Heart right ventricle (tissue), 16 donors: Measurements from ENCODE around the gene RIN3. TPM values are rescaled to one million over a fixed set of nuclear protein-coding genes. Genes with fewer than 3 reads are reported as not detected.

ENCODE experiments used
- ATAC-seq, 8 donors: fragments of 200-7000 bp; cut with Tn5 transposase; one replicate each; pipeline ENCODE4 v1.9.1; 2020; ENCODE audit warnings: mild to moderate bottlenecking in 8 of 8, moderate library complexity in 8 of 8, moderate number of reproducible peaks in 1 of 8
- DNase-seq, 2 donors: peaks; one replicate each; pipeline ENCODE4 v3.0.0-alpha.2; 2020
- H3K27ac ChIP-seq, 10 donors: fragments of 200-600 bp; sonication (generic) in 2 of 10; one replicate each; pipeline versions ENCODE4 v1.5.0 to v1.8.0; 2020 to 2022; ENCODE audit warnings: mild to moderate bottlenecking in 3 of 10
- H3K27me3 ChIP-seq, 7 donors: fragments of 200-600 bp; one replicate each; pipeline ENCODE4 v1.8.0; 2021 to 2022; ENCODE audit warnings: mild to moderate bottlenecking in 2 of 7
- H3K36me3 ChIP-seq, 9 donors: fragments of 200-600 bp; sonication (generic) in 1 of 9; one replicate each; pipeline versions ENCODE4 v1.5.0 to v1.8.0; 2020 to 2022; ENCODE audit warnings: mild to moderate bottlenecking in 2 of 9
- H3K4me1 ChIP-seq, 9 donors: fragments of 200-600 bp; sonication (generic) in 1 of 9; one replicate each; pipeline versions ENCODE4 v1.5.0 to v1.8.0; 2020 to 2022; ENCODE audit warnings: mild to moderate bottlenecking in 4 of 9
- H3K4me3 ChIP-seq, 10 donors: fragments of 200-600 bp; sonication (generic) in 2 of 10; one replicate each; pipeline versions ENCODE4 v1.5.0 to v1.8.0; 2020 to 2022; ENCODE audit warnings: mild to moderate bottlenecking in 7 of 10, moderate library complexity in 2 of 10
- H3K9me3 ChIP-seq, 11 donors: fragments of 200-600 bp in 10 of 11; sonication (generic) in 2 of 11; one replicate each; pipeline versions ENCODE4 v1.5.0 to v1.8.0; 2013 to 2022; ENCODE audit warnings: mild to moderate bottlenecking in 2 of 11, control low read depth in 1 of 11, moderate library complexity in 1 of 11
- WGBS, 2 donors: extraction: QIAGEN DNeasy Blood & Tissue Kit; methylation state at CpG; one replicate each; pipeline ENCODE4 v1.1.7; 2013; ENCODE audit warnings: inconsistent platforms in 1 of 2; 5-methylcytosine and 5-hydroxymethylcytosine counted together
- intact Hi-C, 10 donors: fragments of 100-400 bp; cut with DNase I; formaldehyde crosslinking; loops; one replicate each; pipeline versions ENCODE4 v1.11.1 to v1.14.2; 2022
- polyA plus RNA-seq, 2 donors: library from polyadenylated mRNA; stranded (reverse); fragments of 200-250 nt; gene quantifications; one replicate each; pipeline ENCODE4 v1.2.3, GENCODE V29; 2013
- total RNA-seq, 10 donors: library from RNA; stranded (reverse); fragmentation: NEBNext Ultra II Directional in 3 of 10; extraction: Animal tissue kit (Norgen Biotek cat#: 25700) in 3 of 10; gene quantifications; one replicate each; pipeline versions ENCODE4 v1.2.1 to v1.2.4, GENCODE V29; 2021 to 2023
- TF ChIP-seq, protein P1 (sequence below), 9 donors: fragments of 200-600 bp; sonication (generic) in 2 of 9; IDR thresholded peaks; one replicate each; pipeline versions ENCODE4 v1.5.0 to v1.8.0; 2021 to 2022; ENCODE audit warnings: antibody characterized with exemption in 9 of 9, mild to moderate bottlenecking in 5 of 9, moderate library complexity in 1 of 9
- donor health status: Arrhythmogenic right ventricular cardiomyopathy.
- donor health status: ischemic (EF 13 %, LVEDD 7.1; RV severe dilation, severe dysfunction).
- donor health status: healthy with polysubstance abuse.
- donor health status: DM: no; HTN: yes; CAD: no.
- donor health status: DM: no; HTN: no; CAD: no.
- donor health status: ischemic (EF 25% LVEDD 6.9; RV normal size, moderate dysfunction).
- donor health status: ischemic (EF 25% LVEDD 5.7; RV mildly dilated, moderate dysfunction).
- donor health status: healthy.
- donor health status: DM: yes; HTN: yes; CAD: no.
- donor health status: Ischemic cardiomyopathy.
- donor health status: ischemic (EF 35%, LVEDD 5.7; RV mildly dilated, moderate dysfunction).
- donor health status: nonischemic (EF 11% LVEDD 7.7; RV severe dilation, severe dysfunction).
- donor health status: DM: yes; HTN: yes; CAD: no.
- donor health status: PGD.
- donor health status: ischemic (EF 29% LVEDD 5.4; RV normal size, mild dysfunction).
- donor health status: nonischemic (EF 23%, LVEDD 6.1; RV moderate dilation, normal function).

Gene RIN3
- total and polyA plus RNA-seq, 12 donors = 7.2 to 24.0 (median 12.2) TPM

DNA sequence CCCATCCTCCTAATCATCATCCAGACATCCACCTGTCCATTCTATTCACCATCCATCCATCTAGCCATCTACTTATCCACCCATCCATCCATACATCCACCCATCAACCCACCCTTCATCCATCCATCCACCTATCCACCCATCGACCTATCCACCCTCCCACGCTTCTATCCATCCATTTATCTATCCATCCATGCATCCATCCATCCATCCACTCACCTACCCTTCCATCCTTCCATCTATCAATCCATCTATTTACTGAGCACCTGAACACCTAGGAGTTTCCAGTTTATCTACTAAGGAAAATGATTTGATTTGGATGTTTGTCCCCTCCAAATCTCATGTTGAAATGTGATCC is 7.5 kb downstream of the RIN3 start:
- Histone ChIP-seq H3K9me3 (no peaks in the 10 kb centered on the region), H3K36me3 (no peaks in the 10 kb centered on the region), H3K4me3 (no peak overlapping the region), H3K27me3 (no peaks in the 10 kb centered on the region), H3K27ac (no peak overlapping the region), H3K4me1 (peaks cover 0 to 74% (median 17%) of the 10 kb centered on the region in 9 donors)
- ATAC-seq = no peak
- no peak for DNase-seq
- intact Hi-C loops = no loop called here
- 90 to 96% methylated on average over 2 of the region's 2 CpGs for WGBS, 2 donors
- TF ChIP-seq, protein P1, sequence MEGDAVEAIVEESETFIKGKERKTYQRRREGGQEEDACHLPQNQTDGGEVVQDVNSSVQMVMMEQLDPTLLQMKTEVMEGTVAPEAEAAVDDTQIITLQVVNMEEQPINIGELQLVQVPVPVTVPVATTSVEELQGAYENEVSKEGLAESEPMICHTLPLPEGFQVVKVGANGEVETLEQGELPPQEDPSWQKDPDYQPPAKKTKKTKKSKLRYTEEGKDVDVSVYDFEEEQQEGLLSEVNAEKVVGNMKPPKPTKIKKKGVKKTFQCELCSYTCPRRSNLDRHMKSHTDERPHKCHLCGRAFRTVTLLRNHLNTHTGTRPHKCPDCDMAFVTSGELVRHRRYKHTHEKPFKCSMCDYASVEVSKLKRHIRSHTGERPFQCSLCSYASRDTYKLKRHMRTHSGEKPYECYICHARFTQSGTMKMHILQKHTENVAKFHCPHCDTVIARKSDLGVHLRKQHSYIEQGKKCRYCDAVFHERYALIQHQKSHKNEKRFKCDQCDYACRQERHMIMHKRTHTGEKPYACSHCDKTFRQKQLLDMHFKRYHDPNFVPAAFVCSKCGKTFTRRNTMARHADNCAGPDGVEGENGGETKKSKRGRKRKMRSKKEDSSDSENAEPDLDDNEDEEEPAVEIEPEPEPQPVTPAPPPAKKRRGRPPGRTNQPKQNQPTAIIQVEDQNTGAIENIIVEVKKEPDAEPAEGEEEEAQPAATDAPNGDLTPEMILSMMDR (IDR thresholded peaks at IDR 0.05) = no peak

DNA sequence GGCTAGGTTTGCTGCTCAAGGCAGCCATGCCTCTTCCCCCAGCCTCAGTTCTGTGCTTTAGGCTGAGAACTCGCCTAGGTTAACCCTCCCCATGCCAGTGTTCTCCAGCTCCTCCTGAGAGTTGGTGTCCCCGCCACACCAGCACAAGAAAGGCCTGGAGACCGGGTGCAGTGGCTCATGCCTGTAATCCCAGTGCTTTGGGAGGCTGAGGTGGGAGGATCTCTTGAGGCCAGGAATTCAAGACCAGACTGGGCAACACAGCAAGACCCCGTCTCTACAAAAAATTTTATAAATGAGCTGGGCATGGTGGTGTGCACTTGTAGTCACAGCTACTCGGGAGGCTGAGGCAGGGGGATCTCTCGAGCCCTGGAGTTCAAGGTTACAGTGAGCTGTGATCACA is 10.2 kb downstream of the RIN3 start:
- 89 to 92% methylated on average over 6 of the region's 6 CpGs for WGBS, 2 donors
- no peaks in the 10 kb centered on the region for H3K9me3 ChIP-seq
- no peak overlapping the region for H3K27ac ChIP-seq
- no peaks in the 10 kb centered on the region for H3K36me3 ChIP-seq
- DNase-seq = no peak
- no peak overlapping the region for H3K4me3 ChIP-seq
- intact Hi-C loops = no loop called here
- ATAC-seq = no peak
- TF ChIP-seq, protein P1 (IDR thresholded peaks at IDR 0.05) = no peak
- no peaks in the 10 kb centered on the region for H3K27me3 ChIP-seq
- H3K4me1 ChIP-seq = peaks cover 0 to 49% (median 6%) of the 10 kb centered on the region in 9 donors

DNA sequence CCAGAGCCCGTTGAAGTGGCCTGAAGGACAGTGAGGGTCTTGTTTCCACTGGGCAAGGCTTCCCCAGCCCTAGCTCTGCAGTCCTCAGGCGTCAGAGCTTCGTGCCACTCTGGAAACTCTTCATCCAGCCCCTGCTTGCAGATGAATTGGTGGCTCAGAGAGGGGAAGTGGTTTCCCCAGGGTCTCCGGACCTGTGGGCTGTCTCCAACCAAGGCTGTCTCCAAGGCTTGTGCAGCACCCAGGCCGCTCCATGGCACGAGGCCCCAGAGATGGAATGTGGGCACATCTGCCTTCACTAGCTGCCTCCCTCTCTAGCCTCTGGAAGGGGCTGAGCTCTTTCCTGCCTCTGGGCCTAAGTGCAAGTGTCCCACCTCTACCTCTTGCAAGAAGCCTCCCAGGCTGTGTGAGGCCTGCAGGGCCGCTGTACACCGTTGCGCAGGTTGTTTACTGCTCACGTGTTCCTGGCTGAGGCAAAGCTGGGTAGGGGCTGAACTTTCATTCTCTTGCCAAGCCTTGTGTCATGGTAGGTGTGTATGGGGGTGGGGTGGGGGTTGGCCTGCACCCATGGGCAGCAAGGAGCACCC is 11.1 kb downstream of the RIN3 start:
- Histone ChIP-seq H3K4me3 (no peak overlapping the region), H3K4me1 (peaks cover 0 to 47% (median 0%) of the 10 kb centered on the region in 9 donors), H3K27me3 (no peaks in the 10 kb centered on the region), H3K36me3 (no peaks in the 10 kb centered on the region), H3K9me3 (no peaks in the 10 kb centered on the region), H3K27ac (peak overlapping the region in 1 of 10 donors; percentile 61)
- intact Hi-C loops = no loop called here
- TF ChIP-seq, protein P1 (IDR thresholded peaks at IDR 0.05) = no peak
- 83 to 84% methylated on average over 10 of the region's 10 CpGs for WGBS, 2 donors
- ATAC-seq = peak in 1 of 8 donors; percentile 17
- DNase-seq = no peak

DNA sequence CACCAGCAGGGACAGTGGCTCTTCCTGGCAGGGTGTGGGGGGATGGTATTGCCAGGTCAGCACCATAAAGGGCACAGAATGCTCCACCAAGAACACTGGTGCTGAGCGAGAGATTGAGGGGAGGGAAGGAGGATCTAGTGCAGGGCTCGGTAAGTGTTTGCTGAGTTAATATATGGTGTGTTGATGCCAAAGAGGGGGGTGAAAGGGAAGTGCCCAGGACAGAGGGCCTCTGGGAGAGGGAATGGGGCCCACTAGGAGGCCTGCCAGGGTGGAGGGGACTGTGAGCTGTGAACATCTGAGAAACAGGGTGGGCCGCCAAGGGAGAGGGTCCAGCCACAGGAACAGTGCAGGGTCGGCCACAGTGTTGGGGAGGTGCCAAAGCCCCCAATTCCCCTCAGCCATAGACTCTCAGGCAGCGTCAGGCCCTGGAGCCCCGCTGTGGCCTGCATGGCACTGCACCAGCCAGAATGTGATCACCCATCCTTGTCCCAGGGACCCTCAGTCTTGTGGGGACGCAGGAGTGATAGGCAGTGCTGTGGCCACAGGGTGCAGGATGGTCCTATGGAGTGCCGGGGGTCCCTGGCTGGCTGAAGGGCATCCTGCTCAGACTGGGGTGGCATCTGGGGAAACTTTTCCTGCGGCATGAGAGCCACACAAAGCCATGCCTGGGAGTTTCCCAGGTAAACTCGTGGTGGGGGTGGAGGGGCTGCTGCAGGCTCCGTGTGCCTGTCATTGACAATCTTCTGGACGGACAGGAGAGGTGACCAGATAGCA is 11.9 kb downstream of the RIN3 start:
- H3K9me3 ChIP-seq = no peaks in the 10 kb centered on the region
- 91% methylated on average over 12 of the region's 12 CpGs for WGBS, 2 donors
- TF ChIP-seq, protein P1 (IDR thresholded peaks at IDR 0.05) = no peak
- no peak overlapping the region for H3K4me3 ChIP-seq
- intact Hi-C loops = no loop called here
- H3K36me3 ChIP-seq = no peaks in the 10 kb centered on the region
- peaks cover 0 to 50% (median 0%) of the 10 kb centered on the region in 9 donors for H3K4me1 ChIP-seq
- peak overlapping the region in 1 of 10 donors; percentile 44 for H3K27ac ChIP-seq
- DNase-seq (no peak), ATAC-seq (peak in 7 of 8 donors; percentile 9 to 48 (median 27))
- no peaks in the 10 kb centered on the region for H3K27me3 ChIP-seq
